HK-2 (cell line): Measurements from ENCODE around the gene SNRPD3.
"Not testable (repeated sequence)": the region's sequence is repeated elsewhere in the genome, so short reads cannot be mapped to it uniquely, and the experiment has no call there.

ENCODE experiments used
- DNase-seq: peaks from one replicate; pipeline ENCODE4 v3.0.0-alpha.2; 2018; ENCODE audit not compliant: unreplicated experiment

The SNRPD3 gene

GRCh38 chr22:24555165-24556039, at the start of gene SNRPD3:
TSS of gene SNRPD3 (plus strand) at chr22:24555999. CDS start at chr22:24557675, 1,676 bp downstream.
- DNase-seq: peak; percentile 99

GRCh38 chr22:24506802-24507438, 48.9 kb upstream of the SNRPD3 start:
- no peak for DNase-seq

GRCh38 chr22:24507716-24508115, 48.1 kb upstream of the SNRPD3 start:
- DNase-seq: no peak

- DNase-seq: no peak
Observed at GRCh38 chr22:24510637-24511625, 44.9 kb upstream of the SNRPD3 start.

GRCh38 chr22:24512043-24512442, 43.8 kb upstream of the SNRPD3 start:
- DNase-seq: no peak

- no peak for DNase-seq
Observed at GRCh38 chr22:24513378-24514240, 42.2 kb upstream of the SNRPD3 start.

- no peak for DNase-seq
Observed at GRCh38 chr22:24514241-24515026, 41.4 kb upstream of the SNRPD3 start.

- no peak for DNase-seq
Observed at GRCh38 chr22:24515027-24515338, 40.8 kb upstream of the SNRPD3 start.

GRCh38 chr22:24516301-24516737, 39.5 kb upstream of the SNRPD3 start:
- DNase-seq: peak; percentile 22

- DNase-seq: no peak
Observed at GRCh38 chr22:24517446-24517845, 38.4 kb upstream of the SNRPD3 start.

GRCh38 chr22:24518228-24518627, 37.6 kb upstream of the SNRPD3 start:
- no peak for DNase-seq

- DNase-seq: no peak
Observed at GRCh38 chr22:24518771-24519485, 36.9 kb upstream of the SNRPD3 start.

GRCh38 chr22:24519496-24519895, 36.3 kb upstream of the SNRPD3 start:
- no peak for DNase-seq

- DNase-seq: peak; percentile 70
Observed at GRCh38 chr22:24521791-24522245, 34.0 kb upstream of the SNRPD3 start.

- DNase-seq: no peak
Observed at GRCh38 chr22:24523873-24524272, 31.9 kb upstream of the SNRPD3 start.

GRCh38 chr22:24525416-24526037, 30.3 kb upstream of the SNRPD3 start:
- DNase-seq: peak; percentile 57

- DNase-seq: no peak
Observed at GRCh38 chr22:24526191-24526590, 29.6 kb upstream of the SNRPD3 start.

GRCh38 chr22:24529898-24530297, 25.9 kb upstream of the SNRPD3 start:
- DNase-seq: no peak

- not testable (repeated sequence) for DNase-seq
Observed at GRCh38 chr22:24530968-24531367, 24.8 kb upstream of the SNRPD3 start.
